GM21529 (cell line): ENCODE results near the gene SPATA45.
"Not testable (repeated sequence)": the region's sequence is repeated elsewhere in the genome, so short reads cannot be mapped to it uniquely, and the experiment has no call there.

ENCODE experiments used
- ATAC-seq: cut with Tn5 transposase; IDR thresholded peaks from one replicate; pipeline ENCODE4 v1.9.1; 2021; ENCODE audit not compliant: unreplicated experiment

Gene SPATA45

DNA sequence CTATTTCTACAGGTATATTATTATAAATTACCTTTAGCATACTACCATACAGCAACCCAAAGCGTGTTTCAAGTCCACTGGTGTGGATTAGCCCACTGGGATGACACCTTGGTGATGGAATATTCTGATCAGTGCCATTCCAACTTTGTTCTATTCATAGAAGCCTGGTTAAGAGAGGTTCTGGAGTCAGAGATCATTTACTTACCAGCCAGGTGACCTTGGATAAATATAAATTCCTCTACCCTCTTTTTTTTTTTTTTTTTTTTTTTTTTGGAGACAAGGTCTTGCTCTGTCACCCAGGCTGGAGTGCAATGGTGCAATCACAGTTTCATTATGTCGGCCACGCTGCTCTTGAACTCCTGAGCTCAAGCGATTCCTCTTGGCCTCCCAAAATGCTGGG lies at the start of gene SPATA45:
Gene SPATA45, minus strand, starts transcription at position 101 of the 400 bp plus-strand sequence. CDS start 11,500 bp downstream, outside the sequence.
- no peak for ATAC-seq

DNA sequence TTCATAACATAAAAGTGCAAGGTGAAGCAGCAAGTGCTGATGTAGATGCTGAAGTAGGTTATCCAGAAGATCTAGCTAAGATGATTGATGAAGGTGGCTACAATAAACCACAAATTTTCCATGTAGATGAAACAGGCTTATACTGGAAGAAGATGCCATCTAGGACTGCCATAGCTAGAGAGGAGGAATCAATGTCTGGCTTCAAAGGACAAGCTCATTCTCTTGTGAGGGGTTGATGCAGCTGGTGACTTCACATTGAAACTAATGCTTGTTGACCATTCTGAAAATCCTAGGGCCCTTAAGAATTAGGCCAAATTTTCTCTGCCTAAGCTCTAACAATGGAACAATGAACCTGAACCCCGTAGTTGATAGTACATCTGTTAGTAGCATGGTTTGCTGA lies 44.7 kb upstream of the SPATA45 start:
- no peak for ATAC-seq

DNA sequence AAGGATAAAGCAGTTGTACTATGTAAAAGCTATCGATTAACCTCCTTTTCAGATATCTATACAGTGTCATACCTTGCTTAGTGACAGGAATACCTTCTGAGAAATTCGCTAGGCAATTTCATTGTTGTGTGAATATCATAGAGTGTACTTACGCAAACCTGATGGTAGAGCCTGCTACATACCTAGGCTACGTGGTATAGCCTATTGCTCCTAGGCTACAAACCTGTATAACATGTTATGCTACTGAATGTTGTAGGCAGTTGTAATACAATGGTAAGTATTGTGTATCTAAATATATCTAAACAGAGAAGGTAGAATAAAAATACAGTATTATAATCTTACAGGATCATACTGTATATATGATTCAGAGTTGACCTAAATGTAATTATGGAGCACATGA lies 37.1 kb upstream of the SPATA45 start:
- ATAC-seq: no peak

DNA sequence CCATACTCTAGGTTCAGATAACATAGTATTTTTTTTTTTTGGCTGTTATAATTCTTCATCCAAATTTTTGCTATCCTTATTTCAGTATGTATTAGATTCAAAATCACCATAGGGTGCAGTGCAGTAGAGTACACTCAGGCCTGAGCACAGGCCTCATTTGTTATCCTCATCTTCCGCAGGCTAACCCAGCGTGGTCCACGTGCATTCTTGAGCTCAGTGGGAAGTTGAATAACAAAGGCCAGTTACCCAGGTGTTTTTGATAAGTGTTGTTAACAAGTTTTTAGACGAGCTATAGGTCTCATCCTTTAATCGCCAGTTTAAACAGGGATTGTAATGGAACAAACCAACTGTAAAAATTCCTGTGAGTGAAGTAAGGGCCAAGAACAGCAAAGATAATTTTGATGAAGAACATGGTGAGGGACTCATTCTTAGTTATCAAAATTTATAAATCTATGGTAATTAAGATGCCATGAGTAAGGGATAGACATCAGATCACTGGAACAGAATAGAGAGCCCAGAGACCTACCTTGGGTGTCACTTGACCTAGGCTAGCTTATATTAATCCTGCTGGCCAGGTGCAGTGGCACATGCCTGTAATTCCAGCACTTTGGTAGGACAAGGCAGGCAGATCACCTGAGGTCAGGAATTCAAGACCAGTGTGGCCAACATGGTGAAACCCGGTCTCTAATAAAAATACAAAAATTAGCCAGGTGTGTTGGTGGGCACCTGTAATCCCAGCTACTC lies 32.7 kb upstream of the SPATA45 start:
- no peak for ATAC-seq

DNA sequence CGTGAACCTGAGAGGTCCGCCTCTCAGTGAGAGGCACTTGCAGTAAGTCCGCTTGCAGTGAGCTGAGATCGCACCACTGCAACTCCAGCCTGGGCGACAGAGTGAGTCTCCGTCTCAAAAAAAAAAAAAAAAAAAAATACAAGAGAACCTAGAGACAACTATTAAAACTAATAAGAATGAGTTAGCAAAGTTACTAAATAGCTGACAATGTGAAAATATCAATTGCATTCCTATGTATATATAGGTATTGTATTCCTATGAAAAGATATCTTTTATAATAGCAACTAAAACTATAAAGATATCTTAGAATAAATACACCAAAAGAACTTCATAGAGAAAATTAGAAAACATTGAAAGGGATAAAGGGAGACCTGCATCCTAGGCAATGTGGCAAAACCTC lies 31.0 kb upstream of the SPATA45 start:
- no peak for ATAC-seq

DNA sequence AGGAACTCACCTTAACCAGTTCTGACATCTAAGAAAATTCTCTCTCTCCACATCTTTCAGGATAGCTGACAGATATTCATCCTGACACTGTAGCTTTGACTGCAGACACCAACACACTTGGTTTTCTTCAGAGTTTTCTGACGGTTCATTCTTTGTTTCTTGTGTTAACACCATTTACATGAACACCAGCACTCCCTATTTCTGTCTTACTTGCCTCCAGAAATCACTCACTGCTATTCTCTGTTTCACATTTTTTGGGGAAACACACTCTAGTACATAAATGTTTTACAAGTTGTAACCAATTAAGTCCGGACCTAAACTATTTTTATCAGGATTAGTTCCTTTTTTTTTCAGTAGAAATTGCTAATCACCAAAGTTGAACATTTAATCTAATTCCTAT lies 26.1 kb upstream of the SPATA45 start:
- peak; percentile 81 for ATAC-seq

DNA sequence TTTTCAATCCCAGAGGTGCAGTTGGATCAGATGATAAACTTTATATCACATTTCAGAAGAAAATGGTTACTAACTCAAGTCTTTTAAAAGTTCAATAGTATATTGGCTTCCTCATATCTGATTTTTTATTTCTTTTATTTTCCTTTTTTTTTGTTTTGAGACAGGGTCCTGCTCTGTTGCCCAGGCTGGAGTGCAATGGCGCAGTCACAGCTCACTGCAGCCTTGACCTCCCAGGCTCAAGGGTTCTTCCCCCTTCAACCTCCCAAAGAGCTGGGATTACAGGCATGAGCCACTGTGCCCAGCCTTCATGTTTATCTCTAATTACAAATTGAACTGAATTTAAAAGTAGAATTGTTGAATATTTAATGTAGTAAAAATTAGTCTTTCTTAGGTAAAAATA lies 24.5 kb upstream of the SPATA45 start:
- no peak for ATAC-seq

DNA sequence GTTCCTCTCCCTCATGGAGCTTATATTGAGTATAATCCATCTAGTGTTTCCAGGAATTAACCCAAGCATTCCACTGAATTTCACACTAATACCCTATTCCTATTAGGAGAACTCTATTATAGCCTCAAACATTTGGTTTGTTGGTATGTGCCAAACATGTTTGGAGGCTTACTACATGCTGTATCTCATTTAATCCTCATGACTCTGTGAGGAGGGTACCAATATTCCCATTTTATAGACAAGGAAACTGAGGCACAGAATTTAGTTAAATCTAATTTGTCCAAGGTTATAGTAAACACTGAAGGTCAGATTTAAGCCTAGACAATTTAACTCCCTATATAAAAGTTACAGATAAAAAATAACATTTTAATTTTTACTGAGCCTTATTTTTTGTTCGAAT lies 19.7 kb upstream of the SPATA45 start:
- ATAC-seq: no peak

DNA sequence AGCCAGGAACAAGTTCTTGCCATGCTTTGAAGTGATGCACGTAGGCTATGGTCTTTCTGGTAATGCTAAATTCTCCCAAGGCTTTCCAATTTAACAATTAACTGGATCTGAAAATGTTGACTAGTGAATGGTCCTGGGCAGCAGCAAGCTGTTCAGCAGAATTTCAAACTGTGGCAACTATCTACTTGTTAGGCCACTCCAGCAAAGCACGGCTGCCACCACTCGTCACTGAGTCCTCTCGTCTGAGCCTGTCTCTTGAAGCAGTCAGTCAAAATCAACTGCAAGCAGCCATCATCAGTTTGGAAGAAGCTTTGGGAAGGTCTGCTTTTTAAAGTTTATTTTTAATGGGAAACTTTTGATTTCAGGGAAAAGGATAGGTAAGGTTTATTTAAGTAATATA lies 16.8 kb upstream of the SPATA45 start:
- ATAC-seq: no peak

DNA sequence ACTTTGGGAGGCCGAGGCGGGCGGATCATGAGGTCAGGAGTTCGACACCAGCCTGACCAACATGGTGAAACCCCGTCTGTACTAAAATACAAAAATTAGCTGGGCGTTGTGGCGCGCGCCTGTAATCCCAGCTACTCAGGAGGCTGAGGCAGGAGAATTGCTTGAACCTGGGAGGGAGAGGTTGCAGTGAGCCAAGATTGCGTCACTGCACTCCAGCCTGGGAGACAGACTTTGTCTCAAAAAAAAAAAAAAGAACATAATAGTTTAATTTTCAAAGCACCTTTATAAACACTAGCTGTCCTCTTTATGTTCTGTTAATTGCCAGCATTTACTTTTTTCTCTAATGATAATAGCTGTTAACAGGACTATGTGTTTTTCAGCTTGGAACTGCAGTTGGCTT lies 15.9 kb upstream of the SPATA45 start:
- ATAC-seq: not testable (repeated sequence)

DNA sequence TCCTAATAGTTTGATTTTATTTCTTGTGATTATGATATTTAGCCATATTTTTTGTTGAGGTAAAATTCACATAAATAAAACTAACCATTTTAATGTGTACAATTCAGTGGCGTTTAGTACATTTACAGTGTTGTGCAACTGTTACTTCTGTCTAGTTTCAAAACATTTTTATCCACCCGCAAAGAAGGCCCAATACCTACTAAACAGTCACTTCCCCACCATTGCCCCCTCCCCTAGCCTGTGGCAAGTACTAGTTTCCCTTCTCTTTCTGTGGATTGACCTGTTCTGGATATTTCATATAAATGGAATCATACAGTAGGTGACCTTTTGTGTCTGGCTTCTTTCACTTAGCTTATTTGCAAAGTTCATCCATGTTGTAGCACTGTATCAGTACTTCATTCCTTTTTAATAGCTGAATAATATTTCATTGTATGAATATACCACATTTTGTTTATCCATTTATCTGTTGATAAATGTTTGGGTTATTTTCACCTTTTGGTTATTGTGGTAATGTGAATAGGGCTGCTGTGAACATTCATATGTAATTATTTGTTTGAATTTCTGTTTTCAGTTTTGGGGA lies 14.8 kb upstream of the SPATA45 start:
- ATAC-seq: no peak

DNA sequence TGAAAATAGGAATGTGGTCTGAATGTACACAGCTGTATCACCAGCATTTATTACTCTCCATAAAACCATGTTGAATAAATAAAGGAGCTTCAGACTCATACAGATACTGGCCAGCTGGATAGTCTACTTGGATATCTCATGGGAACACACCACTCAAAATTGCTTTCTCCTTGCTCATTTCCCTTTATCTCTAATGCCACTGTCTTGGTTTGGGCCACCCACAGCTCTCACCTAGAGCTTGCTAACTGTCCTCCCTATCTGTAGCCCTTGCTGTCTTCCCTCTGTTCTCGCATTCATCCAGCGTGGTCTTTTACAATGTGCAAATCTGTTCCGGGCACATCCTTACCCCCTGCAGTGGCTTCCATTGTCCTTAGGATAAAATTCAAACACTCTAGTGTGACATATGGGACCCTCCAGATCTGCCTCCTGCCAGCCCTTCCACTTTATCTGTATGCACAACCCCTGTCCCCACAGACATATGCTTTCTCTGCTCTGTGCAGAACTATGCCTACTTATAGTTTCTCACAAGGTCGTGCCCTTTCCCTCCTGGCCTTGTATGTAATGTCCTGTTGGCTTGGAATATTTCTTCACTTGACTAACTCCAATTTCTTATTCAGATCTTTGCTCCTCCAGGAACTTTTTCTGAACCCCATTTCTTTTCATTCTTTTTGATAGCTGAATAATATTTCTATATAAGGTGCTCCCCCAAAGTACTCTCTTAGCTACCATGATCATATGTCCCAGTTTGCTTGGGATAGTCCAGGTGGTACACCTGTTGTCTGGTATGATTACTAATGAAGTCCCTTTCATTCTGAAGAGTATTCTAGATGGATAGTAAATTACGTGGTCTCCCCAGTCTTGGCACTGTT lies 13.5 kb upstream of the SPATA45 start:
- ATAC-seq: no peak

DNA sequence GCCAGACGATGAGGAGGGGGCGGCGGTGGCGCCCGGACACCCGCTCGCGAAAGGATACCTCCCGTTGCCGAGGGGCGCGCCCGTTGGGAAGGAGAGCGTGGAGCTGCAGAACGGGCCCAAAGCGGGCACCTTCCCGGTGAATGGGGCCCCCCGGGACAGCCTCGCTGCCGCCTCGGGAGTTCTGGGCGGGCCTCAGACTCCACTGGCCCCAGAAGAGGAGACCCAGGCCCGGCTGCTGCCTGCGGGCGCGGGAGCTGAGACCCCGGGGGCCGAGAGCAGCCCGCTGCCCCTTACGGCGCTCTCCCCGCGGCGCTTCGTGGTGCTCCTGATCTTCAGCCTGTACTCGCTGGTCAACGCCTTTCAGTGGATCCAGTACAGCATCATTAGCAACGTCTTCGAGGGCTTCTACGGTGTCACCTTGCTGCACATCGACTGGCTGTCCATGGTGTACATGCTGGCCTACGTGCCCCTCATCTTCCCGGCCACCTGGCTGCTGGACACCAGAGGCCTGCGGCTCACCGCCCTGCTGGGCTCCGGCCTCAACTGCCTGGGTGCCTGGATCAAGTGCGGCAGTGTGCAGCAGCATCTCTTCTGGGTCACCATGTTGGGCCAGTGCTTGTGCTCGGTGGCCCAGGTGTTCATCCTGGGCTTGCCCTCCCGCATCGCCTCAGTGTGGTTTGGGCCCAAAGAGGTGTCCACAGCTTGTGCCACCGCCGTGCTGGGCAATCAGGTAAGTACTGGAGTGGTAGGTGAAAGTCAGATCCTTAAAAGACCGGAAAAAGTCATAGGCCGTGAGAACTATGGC lies 11.2 kb upstream of the SPATA45 start:
- ATAC-seq: peak; percentile 22

DNA sequence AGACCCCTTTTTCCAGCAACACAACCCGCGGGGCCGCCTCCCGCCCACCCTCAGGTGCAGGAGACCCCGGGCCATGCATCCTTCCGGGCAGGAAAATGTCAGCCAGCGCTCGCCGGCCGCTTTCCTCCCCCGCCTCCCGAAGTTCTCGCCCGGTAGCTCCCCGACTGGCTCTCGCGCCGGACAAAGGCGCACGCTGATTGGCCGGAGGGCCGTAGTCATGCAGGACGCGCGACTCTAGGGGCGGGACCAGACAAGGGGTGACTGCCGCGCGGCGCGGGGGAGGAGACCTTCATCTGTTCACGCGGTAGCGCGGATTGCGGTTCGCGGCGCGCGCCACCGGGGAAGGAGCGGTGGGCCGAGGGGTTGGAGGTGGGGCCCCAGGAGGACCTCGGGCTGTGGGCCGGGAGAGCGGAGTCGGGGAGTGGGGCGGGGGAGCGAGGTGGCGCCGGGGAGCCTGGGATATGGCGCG lies 10.6 kb upstream of the SPATA45 start, which contains the start of gene FLVCR1:
Gene FLVCR1, plus strand, starts transcription at position 284 of the 469 bp plus-strand sequence. Its CDS starts 178 bp downstream, at position 462.
- ATAC-seq: peak; percentile 96

DNA sequence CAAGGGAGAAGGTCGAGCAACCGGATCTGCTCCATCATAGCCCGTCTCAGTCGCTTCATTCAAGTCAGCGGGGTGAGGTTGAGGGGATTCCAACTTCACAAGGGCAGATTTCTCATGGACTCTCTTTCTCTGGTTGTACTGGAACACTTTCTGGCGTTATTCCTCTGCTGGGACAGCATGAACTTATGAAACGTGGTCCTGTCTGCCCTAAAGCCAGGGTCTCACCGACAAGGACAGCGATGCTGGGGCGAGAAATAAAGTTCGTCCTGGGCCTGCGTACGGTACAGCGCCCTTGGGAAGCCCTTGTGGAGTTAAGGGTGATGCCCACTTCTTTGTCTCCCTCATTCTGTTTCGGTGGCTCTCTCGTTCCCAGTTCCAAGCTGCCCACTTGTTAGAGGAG lies 9.3 kb upstream of the SPATA45 start:
- no peak for ATAC-seq

DNA sequence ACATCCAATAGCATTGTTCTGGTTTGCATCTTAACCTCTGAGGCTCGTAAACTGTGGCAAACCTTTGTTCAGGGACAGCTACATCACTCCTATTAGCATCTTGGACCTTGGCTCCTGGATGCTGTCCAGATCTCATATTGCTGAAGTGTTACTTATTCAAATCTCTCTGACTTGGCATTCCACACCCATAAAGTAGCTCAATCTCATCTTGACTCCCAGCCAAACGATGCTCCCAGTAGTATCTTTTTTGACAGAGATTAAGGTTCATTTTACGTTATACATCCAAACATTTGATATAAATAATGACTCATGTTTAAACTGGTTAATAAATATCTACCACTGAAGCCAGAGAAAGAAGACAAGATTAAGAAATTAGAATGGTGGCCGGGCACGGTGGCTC lies 6.2 kb upstream of the SPATA45 start:
- no peak for ATAC-seq

DNA sequence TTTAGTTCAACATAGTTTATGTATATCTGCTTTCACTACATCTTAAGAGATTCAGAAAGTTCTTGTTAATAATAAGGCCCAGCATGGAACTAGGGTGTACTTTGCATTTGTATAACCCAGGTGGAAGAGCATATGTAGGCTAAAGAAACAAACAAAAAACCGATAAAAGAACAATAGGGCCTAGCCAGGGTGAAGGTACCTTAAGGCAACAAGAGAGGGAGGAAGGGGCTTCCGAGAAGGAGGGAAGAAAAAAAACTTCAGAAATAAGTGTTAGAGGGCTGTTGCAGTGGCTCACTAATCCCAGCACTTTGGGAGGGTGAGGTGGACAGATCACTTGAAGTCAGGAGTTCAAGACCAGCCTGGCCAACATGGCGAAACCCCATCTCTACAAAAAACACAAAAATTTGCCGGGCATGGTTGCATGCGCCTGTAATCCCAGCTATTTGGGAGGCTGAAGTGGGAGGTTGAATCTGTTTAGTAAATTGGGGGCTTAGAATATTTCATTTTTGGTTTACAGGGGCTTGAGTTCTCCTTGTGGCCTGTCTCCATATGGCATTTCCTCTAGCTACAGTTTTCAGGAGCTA lies 4.7 kb upstream of the SPATA45 start:
- ATAC-seq: no peak

DNA sequence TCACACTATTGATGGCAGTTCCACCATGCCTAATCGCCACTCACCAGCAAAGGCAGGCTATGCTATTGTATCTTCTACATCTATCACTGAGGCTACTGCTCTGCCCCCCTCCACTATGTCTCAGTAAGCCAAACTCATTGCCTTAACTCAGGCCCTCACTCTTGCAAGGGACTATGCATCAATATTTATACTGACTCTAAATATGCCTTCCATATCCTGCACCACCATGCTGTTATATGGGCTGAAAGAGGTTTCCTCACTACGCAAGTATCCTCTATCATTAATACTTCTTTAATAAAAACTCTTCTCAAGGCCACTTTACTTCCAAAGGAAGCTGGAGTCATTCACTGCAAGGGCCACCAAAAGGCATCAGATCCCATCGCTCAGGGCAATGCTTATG lies 2.9 kb downstream of the SPATA45 start:
- ATAC-seq: not testable (repeated sequence)

DNA sequence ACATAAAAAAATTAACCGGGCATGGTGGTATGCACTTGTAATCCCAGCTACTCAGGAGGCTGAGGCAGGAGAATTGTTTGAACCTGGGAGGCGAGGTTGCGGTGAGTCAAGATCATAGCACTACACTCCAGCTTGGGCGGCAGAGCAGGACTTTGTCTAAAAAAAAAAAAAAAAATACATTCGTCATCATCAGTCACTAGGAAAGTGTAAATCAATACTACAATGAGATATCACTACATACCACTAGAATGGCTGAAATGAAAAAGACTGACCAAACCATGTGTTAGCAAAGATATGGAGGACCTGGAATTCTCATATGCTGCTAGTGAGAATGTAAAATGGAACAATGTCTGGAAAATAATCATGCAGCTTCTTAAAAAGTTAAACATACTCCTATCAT lies 9.3 kb downstream of the SPATA45 start:
- ATAC-seq: no peak
